ENCODE results near the gene GATA5.

DNA sequence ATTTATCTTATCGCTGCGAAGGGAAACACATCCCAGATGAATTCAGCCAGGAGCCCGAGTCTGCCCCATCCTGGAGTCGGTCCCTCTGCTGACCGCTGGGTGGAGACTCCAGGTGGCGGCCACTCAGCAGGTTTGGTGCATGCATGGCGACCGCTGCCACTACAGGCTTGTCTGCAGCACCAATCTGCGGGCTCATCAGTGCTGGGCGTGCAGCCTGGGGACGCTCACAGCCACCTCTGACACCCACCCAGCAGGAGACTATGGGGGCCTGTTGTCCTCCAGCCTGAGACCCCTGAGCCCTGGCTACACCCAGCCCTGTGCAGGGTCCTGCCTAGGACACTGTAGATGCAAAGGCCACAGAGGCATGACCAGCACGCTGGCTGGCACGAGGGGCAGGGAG, 40.5 kb upstream of the GATA5 start:
- TF ChIP-seq GATAD2B (conservative IDR thresholded peaks at IDR 0.05; ENCODE audit: low read depth) (no peak), RAD51 (IDR thresholded peaks at IDR 0.05) (no peak), CBFB (IDR thresholded peaks at IDR 0.05; ENCODE audit: low read depth) (no peak), SUZ12 (IDR thresholded peaks at IDR 0.05; ENCODE audit: unreplicated experiment) (no peak), ZNF24 (IDR thresholded peaks at IDR 0.05) (no peak), POLR2AphosphoS5 (IDR thresholded peaks at IDR 0.05; ENCODE audit: low read length) (no peak), FOXM1 (IDR thresholded peaks at IDR 0.05; ENCODE audit: low read depth, low read length) (no peak), SPI1 (IDR thresholded peaks at IDR 0.05; ENCODE audit: borderline replicate concordance, insufficient read depth, low read depth, low read length) (no peak), MXI1 (IDR thresholded peaks at IDR 0.05; ENCODE audit: low read depth, low read length) (no peak), CHD4 (IDR thresholded peaks at IDR 0.05) (no peak)
- TF ChIP-seq, protein P1, sequence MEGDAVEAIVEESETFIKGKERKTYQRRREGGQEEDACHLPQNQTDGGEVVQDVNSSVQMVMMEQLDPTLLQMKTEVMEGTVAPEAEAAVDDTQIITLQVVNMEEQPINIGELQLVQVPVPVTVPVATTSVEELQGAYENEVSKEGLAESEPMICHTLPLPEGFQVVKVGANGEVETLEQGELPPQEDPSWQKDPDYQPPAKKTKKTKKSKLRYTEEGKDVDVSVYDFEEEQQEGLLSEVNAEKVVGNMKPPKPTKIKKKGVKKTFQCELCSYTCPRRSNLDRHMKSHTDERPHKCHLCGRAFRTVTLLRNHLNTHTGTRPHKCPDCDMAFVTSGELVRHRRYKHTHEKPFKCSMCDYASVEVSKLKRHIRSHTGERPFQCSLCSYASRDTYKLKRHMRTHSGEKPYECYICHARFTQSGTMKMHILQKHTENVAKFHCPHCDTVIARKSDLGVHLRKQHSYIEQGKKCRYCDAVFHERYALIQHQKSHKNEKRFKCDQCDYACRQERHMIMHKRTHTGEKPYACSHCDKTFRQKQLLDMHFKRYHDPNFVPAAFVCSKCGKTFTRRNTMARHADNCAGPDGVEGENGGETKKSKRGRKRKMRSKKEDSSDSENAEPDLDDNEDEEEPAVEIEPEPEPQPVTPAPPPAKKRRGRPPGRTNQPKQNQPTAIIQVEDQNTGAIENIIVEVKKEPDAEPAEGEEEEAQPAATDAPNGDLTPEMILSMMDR (IDR thresholded peaks at IDR 0.05 in 2 of 3, conservative IDR thresholded peaks at IDR 0.05 in 1 of 3; ENCODE audit: control insufficient read depth in 2 of 3, extremely low read depth in 1 of 3, insufficient read depth in 1 of 3, low read depth in 3 of 3, low read length in 3 of 3): no peak
- TF ChIP-seq, protein P2, sequence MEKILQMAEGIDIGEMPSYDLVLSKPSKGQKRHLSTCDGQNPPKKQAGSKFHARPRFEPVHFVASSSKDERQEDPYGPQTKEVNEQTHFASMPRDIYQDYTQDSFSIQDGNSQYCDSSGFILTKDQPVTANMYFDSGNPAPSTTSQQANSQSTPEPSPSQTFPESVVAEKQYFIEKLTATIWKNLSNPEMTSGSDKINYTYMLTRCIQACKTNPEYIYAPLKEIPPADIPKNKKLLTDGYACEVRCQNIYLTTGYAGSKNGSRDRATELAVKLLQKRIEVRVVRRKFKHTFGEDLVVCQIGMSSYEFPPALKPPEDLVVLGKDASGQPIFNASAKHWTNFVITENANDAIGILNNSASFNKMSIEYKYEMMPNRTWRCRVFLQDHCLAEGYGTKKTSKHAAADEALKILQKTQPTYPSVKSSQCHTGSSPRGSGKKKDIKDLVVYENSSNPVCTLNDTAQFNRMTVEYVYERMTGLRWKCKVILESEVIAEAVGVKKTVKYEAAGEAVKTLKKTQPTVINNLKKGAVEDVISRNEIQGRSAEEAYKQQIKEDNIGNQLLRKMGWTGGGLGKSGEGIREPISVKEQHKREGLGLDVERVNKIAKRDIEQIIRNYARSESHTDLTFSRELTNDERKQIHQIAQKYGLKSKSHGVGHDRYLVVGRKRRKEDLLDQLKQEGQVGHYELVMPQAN (conservative IDR thresholded peaks at IDR 0.05): no peak
- TF ChIP-seq, protein P3, sequence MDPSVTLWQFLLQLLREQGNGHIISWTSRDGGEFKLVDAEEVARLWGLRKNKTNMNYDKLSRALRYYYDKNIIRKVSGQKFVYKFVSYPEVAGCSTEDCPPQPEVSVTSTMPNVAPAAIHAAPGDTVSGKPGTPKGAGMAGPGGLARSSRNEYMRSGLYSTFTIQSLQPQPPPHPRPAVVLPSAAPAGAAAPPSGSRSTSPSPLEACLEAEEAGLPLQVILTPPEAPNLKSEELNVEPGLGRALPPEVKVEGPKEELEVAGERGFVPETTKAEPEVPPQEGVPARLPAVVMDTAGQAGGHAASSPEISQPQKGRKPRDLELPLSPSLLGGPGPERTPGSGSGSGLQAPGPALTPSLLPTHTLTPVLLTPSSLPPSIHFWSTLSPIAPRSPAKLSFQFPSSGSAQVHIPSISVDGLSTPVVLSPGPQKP (IDR thresholded peaks at IDR 0.05; ENCODE audit: low read depth, low read length): no peak
- TF ChIP-seq, protein P4, sequence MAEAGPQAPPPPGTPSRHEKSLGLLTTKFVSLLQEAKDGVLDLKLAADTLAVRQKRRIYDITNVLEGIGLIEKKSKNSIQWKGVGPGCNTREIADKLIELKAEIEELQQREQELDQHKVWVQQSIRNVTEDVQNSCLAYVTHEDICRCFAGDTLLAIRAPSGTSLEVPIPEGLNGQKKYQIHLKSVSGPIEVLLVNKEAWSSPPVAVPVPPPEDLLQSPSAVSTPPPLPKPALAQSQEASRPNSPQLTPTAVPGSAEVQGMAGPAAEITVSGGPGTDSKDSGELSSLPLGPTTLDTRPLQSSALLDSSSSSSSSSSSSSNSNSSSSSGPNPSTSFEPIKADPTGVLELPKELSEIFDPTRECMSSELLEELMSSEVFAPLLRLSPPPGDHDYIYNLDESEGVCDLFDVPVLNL (IDR thresholded peaks at IDR 0.05; ENCODE audit: low read depth, low read length): no peak
